K562 (cell line): ENCODE measurements around the gene ADGRB3. TPM values are rescaled to one million over a fixed set of nuclear protein-coding genes. Genes with fewer than 3 reads are reported as not detected.

Experiments used
- ATAC-seq: fragments of 200-7000 bp; cut with Tn5 transposase; 3 replicates; pipeline ENCODE4 v1.9.1; 2020; ENCODE audit warnings: moderate library complexity
- BruUV-seq: library from RNA; stranded (reverse); fragments of 400-500 nt; replicated peaks from 2 replicates; lab custom pipeline; 2021; lab: Mats Ljungman, UMichigan
- CTCF ChIA-PET: fragments of 300-600 bp; formaldehyde crosslinking; extraction: SDS; loops from one replicate; lab custom pipeline; 2021; ENCODE audit warnings: low intra/inter-chr PET ratio; lab: Yijun Ruan, JAX
- POLR2A ChIA-PET: fragments of 300-600, 350-650 bp; sonication (Branson Sonifier 250); formaldehyde crosslinking; extraction: SDS; loops from one replicate; lab custom pipeline; 2021; ENCODE audit warnings: antibody characterized with exemption, inconsistent platforms; lab: Yijun Ruan, JAX
- DNase-seq, 4 experiments: peaks; one replicate each; pipeline versions ENCODE4 v3.0.0 to v3.0.0-alpha.2; 2011 to 2018; ENCODE audit warnings: low spot score in 3 of 4, mixed read lengths in 3 of 4; ENCODE audit errors: extremely low read depth in 1 of 4
- FAIRE-seq: peaks from 2 replicates; lab custom pipeline; 2011; peaks lifted over from hg19 to GRCh38; lab: Jason Lieb, UNC
- H2AFZ ChIP-seq: 2 replicates; pipeline ENCODE4 v1.6.0; 2011; ENCODE audit warnings: low read depth, low read length, control low read depth, inconsistent platforms
- H3K27ac ChIP-seq: fragments of 200-600 bp; 3 replicates; pipeline ENCODE4 v1.8.0; 2011; ENCODE audit warnings: low read depth, mild to moderate bottlenecking, control low read depth, inconsistent platforms, low read length, moderate library complexity, mixed read lengths; ENCODE audit errors: extremely low read depth
- H3K27me3 ChIP-seq, 2 experiments: fragments of 300-600 bp in 1 of 2; 2 replicates in 1 of 2; 3 replicates in 1 of 2; pipeline versions ENCODE4 v1.6.0 to v1.8.0; 2011; ENCODE audit warnings: inconsistent platforms in 2 of 2, low read length in 2 of 2, mild to moderate bottlenecking in 1 of 2, mixed read lengths in 1 of 2, moderate library complexity in 1 of 2; ENCODE audit not compliant: control insufficient read depth in 2 of 2, insufficient read depth in 2 of 2
- H3K36me3 ChIP-seq: fragments of 300-600 bp; 3 replicates; pipeline ENCODE4 v1.8.0; 2011; ENCODE audit warnings: mild to moderate bottlenecking, low read length, inconsistent platforms; ENCODE audit not compliant: control insufficient read depth, insufficient read depth
- H3K4me1 ChIP-seq, 2 experiments: fragments of 200-600 bp in 1 of 2; replicated peaks in 1 of 2; 2 replicates in 1 of 2; 3 replicates in 1 of 2; pipeline versions ENCODE4 v1.5.1 to v1.8.0; 2011; ENCODE audit warnings: inconsistent platforms in 2 of 2, low read length in 2 of 2, mild to moderate bottlenecking in 1 of 2, mixed read lengths in 1 of 2, moderate library complexity in 1 of 2; ENCODE audit not compliant: control insufficient read depth in 2 of 2, insufficient read depth in 2 of 2
- H3K4me2 ChIP-seq: 2 replicates; pipeline ENCODE4 v1.6.1; 2011; ENCODE audit warnings: low read length, control low read depth, inconsistent platforms, mixed read lengths; ENCODE audit not compliant: insufficient read depth
- H3K4me3 ChIP-seq: fragments of 200-600 bp; sonication (generic), shearing (Covaris generic); 2 replicates; pipeline ENCODE4 v1.5.1; 2016; ENCODE audit warnings: control low read depth, inconsistent platforms
- H3K79me2 ChIP-seq: fragments of 200-600 bp; 3 replicates; pipeline ENCODE4 v1.8.0; 2011; ENCODE audit warnings: low read length, inconsistent platforms; ENCODE audit not compliant: control insufficient read depth, insufficient read depth
- H3K9ac ChIP-seq, 2 experiments: 2 replicates each; pipeline versions ENCODE4 v1.6.0 to v1.6.1; 2011; ENCODE audit warnings: low read depth in 2 of 2, low read length in 2 of 2, control low read depth in 1 of 2, inconsistent platforms in 1 of 2, mild to moderate bottlenecking in 1 of 2, mixed read lengths in 1 of 2; ENCODE audit not compliant: insufficient read depth in 1 of 2
- H3K9me1 ChIP-seq: one replicate; pipeline ENCODE4 v1.6.0; 2011; ENCODE audit warnings: inconsistent platforms, mild to moderate bottlenecking, low read length, moderate library complexity; ENCODE audit not compliant: control insufficient read depth, insufficient read depth
- H3K9me3 ChIP-seq: replicated peaks from 2 replicates; pipeline ENCODE4 v1.5.1; 2011; ENCODE audit warnings: low read depth, low read length, inconsistent platforms; ENCODE audit not compliant: control insufficient read depth, insufficient read depth
- H4K20me1 ChIP-seq: replicated peaks from 2 replicates; pipeline ENCODE4 v1.6.1; 2011; ENCODE audit warnings: low read length, inconsistent platforms, mixed read lengths; ENCODE audit not compliant: control insufficient read depth, insufficient read depth
- HDAC1 ChIP-seq, 2 experiments: fragments of 450-650 bp; IDR thresholded peaks; 2 replicates each; pipeline ENCODE4 v1.6.1; 2016 to 2017; ENCODE audit warnings: inconsistent platforms in 1 of 2, mild to moderate bottlenecking in 1 of 2, moderate library complexity in 1 of 2
- KDM2B ChIP-seq: fragments of 250-450 bp; sonication (Bioruptor Pico); IDR thresholded peaks from 2 replicates; pipeline ENCODE4 v1.8.0; 2021; ENCODE audit warnings: mild to moderate bottlenecking, moderate library complexity
- RAD21 ChIP-seq, 2 experiments: fragments of 250-450 bp in 1 of 2; fragments of 450-650 bp in 1 of 2; sonication (Bioruptor Pico) in 1 of 2; formaldehyde crosslinking in 1 of 2; IDR thresholded peaks in 1 of 2; conservative IDR thresholded peaks in 1 of 2; 2 replicates each; pipeline versions ENCODE4 v1.4.0 to v1.8.0; 2020 to 2022; ENCODE audit warnings: mild to moderate bottlenecking in 2 of 2, moderate library complexity in 1 of 2
- ZNF57 ChIP-seq: fragments of 450-650 bp; formaldehyde crosslinking; IDR thresholded peaks from 2 replicates; pipeline ENCODE4 v1.4.0; 2020; ENCODE audit warnings: mild to moderate bottlenecking, moderate library complexity
- WGBS: fragments of 100-300 bp; shearing (Covaris generic); methylation state at CpG from one replicate; pipeline ENCODE4 v1.1.6; 2016; ENCODE audit warnings: low coverage, mixed read lengths; ENCODE audit not compliant: insufficient coverage; ENCODE audit errors: missing lambda C conversion rate; 5-methylcytosine and 5-hydroxymethylcytosine counted together
- in situ Hi-C: fragments of 300-500 bp; cut with MboI; formaldehyde crosslinking; loops from 4 replicates; pipeline ENCODE4 v1.15.0; 2018; ENCODE audit warnings: inconsistent platforms, mixed read lengths
- intact Hi-C: fragments of 100-400 bp; cut with micrococcal nuclease; formaldehyde crosslinking; loops from 2 replicates; pipeline ENCODE4 v1.14.2; 2022
- polyA plus RNA-seq, 8 experiments: library from polyadenylated mRNA; depleted of rRNA in 4 of 8; stranded (reverse) in 5 of 8; unstranded in 3 of 8; fragments of >200 nt; fragmentation: Nextera tagmentation in 2 of 8; fragmentation: Illumina TruSeq in 1 of 8; extraction: Ambion mirVana in 2 of 8; extraction: Trizol in 1 of 8; gene quantifications; 2 replicates each; pipeline versions ENCODE4 v1.2.1 to v1.2.3, GENCODE V29; 2011 to 2014; ENCODE audit warnings: inconsistent platforms in 1 of 8, missing spikeins in 1 of 8
- total RNA-seq, 7 experiments: library from RNA; depleted of rRNA in 6 of 7; stranded (reverse); fragments of >200 nt in 6 of 7; fragmentation: Illumina TruSeq in 2 of 7; extraction: Trizol in 2 of 7; gene quantifications; 2 replicates each; pipeline versions ENCODE4 v1.2.1 to v1.2.3, GENCODE V29; 2011 to 2021; ENCODE audit warnings: low replicate concordance in 1 of 7
- TF ChIP-seq, protein P1 (sequence below): sonication (generic); IDR thresholded peaks from 2 replicates; pipeline ENCODE4 v1.6.1; 2016
- TF ChIP-seq, protein P2 (sequence below), 3 experiments: IDR thresholded peaks in 2 of 3; conservative IDR thresholded peaks in 1 of 3; 2 replicates each; pipeline ENCODE4 v1.5.1; 2011 to 2012; ENCODE audit warnings: low read length in 3 of 3, mild to moderate bottlenecking in 3 of 3, control low read depth in 2 of 3, improper control_type of control experiment in 1 of 3, inconsistent platforms in 1 of 3, low read depth in 1 of 3, mixed read lengths in 1 of 3, moderate library complexity in 1 of 3; ENCODE audit not compliant: insufficient read depth in 2 of 3

ADGRB3 gene
- total and polyA plus RNA-seq, 9 of the 15 experiments (the other 6 are each of a cell fraction or from before 2014, with no cell fraction given) = 0.90 to 7.8 (median 2.4) TPM

DNA sequence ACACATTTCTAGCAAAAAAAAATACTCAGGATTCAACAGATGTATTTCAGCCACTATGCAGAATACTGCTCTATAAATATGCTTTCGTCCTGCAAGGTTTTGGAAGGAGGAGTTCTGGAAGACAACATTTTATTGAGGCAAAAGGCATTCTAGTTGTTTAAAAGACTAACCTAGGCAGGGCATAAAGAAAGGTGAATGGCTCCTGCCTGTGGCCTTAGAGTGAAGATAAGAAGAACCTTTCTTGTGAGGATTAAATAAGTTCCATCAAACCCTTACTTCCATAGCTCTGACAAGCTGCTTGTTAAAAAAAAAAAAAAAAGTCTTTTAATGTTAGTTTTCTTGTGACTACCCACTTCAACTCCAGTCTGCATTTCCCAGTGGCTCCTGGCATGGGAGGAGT, 139.8 kb downstream of the ADGRB3 start:
- CTCF ChIA-PET = interaction anchor here (0.6 to 1.0 kb wide), 2 partner anchors 135 to 140 kb away, joined by 3 read pairs; no protein-coding TSS in a partner anchor

More for the DNA sequence above, 139.8 kb downstream of the ADGRB3 start:
- in situ Hi-C loops = loop anchor here (5.0 to 25.0 kb wide), 4 partner anchors 138 to 1863 kb away; partner anchors contain the start of gene ADGRB3
- intact Hi-C loops = loop anchor here (5.0 to 10.0 kb wide), 2 partner anchors 218 to 1710 kb away; no protein-coding TSS in a partner anchor
- H3K36me3 ChIP-seq = no peaks in the 10 kb centered on the region
- H3K27ac ChIP-seq = peak overlapping the region; percentile 14; the same call in 2 of the 3 replicates
- H3K4me1 ChIP-seq = 0 out of 5 replicates have a peak, but pooled peaks cover 0 to 3% of the 10 kb centered on the region in 2 experiments
- BruUV-seq = no TSS peak
- no peaks in the 10 kb centered on the region for H3K27me3 ChIP-seq
- TF ChIP-seq ZNF57 (no peak), RAD21 (CRISPR knock-in tag; conservative IDR thresholded peaks at IDR 0.05 in 1 of 2, IDR thresholded peaks at IDR 0.05 in 1 of 2) (peak in 1 of 2 experiments; percentile 32; a peak in 2 of 4 replicates), HDAC1 (IDR thresholded peaks at IDR 0.05) (no peak), KDM2B (no peak)
- TF ChIP-seq, protein P1, sequence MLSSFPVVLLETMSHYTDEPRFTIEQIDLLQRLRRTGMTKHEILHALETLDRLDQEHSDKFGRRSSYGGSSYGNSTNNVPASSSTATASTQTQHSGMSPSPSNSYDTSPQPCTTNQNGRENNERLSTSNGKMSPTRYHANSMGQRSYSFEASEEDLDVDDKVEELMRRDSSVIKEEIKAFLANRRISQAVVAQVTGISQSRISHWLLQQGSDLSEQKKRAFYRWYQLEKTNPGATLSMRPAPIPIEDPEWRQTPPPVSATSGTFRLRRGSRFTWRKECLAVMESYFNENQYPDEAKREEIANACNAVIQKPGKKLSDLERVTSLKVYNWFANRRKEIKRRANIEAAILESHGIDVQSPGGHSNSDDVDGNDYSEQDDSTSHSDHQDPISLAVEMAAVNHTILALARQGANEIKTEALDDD = peak; percentile 59; the same call in 1 of the 2 replicates
- TF ChIP-seq, protein P2, sequence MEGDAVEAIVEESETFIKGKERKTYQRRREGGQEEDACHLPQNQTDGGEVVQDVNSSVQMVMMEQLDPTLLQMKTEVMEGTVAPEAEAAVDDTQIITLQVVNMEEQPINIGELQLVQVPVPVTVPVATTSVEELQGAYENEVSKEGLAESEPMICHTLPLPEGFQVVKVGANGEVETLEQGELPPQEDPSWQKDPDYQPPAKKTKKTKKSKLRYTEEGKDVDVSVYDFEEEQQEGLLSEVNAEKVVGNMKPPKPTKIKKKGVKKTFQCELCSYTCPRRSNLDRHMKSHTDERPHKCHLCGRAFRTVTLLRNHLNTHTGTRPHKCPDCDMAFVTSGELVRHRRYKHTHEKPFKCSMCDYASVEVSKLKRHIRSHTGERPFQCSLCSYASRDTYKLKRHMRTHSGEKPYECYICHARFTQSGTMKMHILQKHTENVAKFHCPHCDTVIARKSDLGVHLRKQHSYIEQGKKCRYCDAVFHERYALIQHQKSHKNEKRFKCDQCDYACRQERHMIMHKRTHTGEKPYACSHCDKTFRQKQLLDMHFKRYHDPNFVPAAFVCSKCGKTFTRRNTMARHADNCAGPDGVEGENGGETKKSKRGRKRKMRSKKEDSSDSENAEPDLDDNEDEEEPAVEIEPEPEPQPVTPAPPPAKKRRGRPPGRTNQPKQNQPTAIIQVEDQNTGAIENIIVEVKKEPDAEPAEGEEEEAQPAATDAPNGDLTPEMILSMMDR (IDR thresholded peaks at IDR 0.05 in 2 of 3, conservative IDR thresholded peaks at IDR 0.05 in 1 of 3; ENCODE audit: insufficient read depth in 2 of 3, low read depth in 1 of 3, low read length in 3 of 3) = peak in 1 of 3 experiments; percentile 4; a peak in 1 of 6 replicates
- no peaks in the 10 kb centered on the region for H3K79me2 ChIP-seq
- H3K9me3 ChIP-seq = no peaks in the 10 kb centered on the region
- no peak overlapping the region for H3K4me3 ChIP-seq
- H3K9me1 ChIP-seq = no peaks in the 10 kb centered on the region
- DNase-seq (peak in 1 of 4 experiments; percentile 33), ATAC-seq (peak; percentile 52), FAIRE-seq (peak; percentile 35)
- 48% methylated on average over 1 of the region's 1 CpG for WGBS
- peak overlapping the region in 1 of 2 experiments; percentile 29; a peak in 1 of 4 replicates for H3K9ac ChIP-seq
- H3K4me2 ChIP-seq = no peak overlapping the region
- POLR2A ChIA-PET = interaction anchor here (0.6 to 0.8 kb wide), 2 partner anchors 9 to 1833 kb away, joined by 3 to 4 read pairs; no protein-coding TSS in a partner anchor
- H2AFZ ChIP-seq = peak overlapping the region; percentile 71
- no peaks in the 10 kb centered on the region for H4K20me1 ChIP-seq
